WERI-Rb-1 (cell line): ENCODE data around the gene C5orf34.
"Not testable (repeated sequence)": the region's sequence is repeated elsewhere in the genome, so short reads cannot be mapped to it uniquely, and the experiment has no call there.

ENCODE experiments used
- DNase-seq: peaks from one replicate; pipeline ENCODE4 v3.0.0-alpha.2; 2020
- H3K27ac ChIP-seq: fragments of 250-450 bp; sonication (Bioruptor Pico); 2 replicates; pipeline ENCODE4 v1.5.1; 2020; ENCODE audit warnings: mild to moderate bottlenecking, moderate library complexity
- H3K27me3 ChIP-seq: fragments of 250-450 bp; sonication (Bioruptor Pico); 2 replicates; pipeline ENCODE4 v1.5.1; 2021; ENCODE audit warnings: mild to moderate bottlenecking, low read depth, moderate library complexity; ENCODE audit not compliant: insufficient read depth, severe bottlenecking
- H3K36me3 ChIP-seq: fragments of 250-450 bp; sonication (Bioruptor Pico); 2 replicates; pipeline ENCODE4 v1.5.1; 2020; ENCODE audit warnings: mild to moderate bottlenecking, moderate library complexity
- H3K4me3 ChIP-seq: 2 replicates; pipeline ENCODE4 v1.5.1; 2011; ENCODE audit warnings: low read depth, mild to moderate bottlenecking, control low read depth, low read length
- H3K9me3 ChIP-seq: fragments of 250-450 bp; sonication (Bioruptor Pico); 2 replicates; pipeline ENCODE4 v1.5.1; 2021; ENCODE audit warnings: mild to moderate bottlenecking, moderate library complexity; ENCODE audit not compliant: severe bottlenecking
- CTCF ChIP-seq: IDR thresholded peaks from 2 replicates; pipeline ENCODE4 v1.5.1; 2011; ENCODE audit warnings: low read depth, mild to moderate bottlenecking, control low read depth, inconsistent platforms, low read length

C5orf34 gene

GRCh38 chr5:43461066-43461465 lies 53.9 kb downstream of the C5orf34 start:
- no peaks in the 10 kb centered on the region for H3K36me3 ChIP-seq
- H3K9me3 ChIP-seq: peaks cover 10% of the 10 kb centered on the region

GRCh38 chr5:43456556-43456955 lies 58.4 kb downstream of the C5orf34 start:
- Histone ChIP-seq H3K27ac (no peak overlapping the region), H3K36me3 (no peaks in the 10 kb centered on the region), H3K9me3 (peaks cover 4% of the 10 kb centered on the region), H3K4me3 (no peak overlapping the region), H3K27me3 (no peaks in the 10 kb centered on the region)
- no peak for DNase-seq
- no peak for TF ChIP-seq CTCF

More at GRCh38 chr5:43461066-43461465, 53.9 kb downstream of the C5orf34 start:
- H3K27me3 ChIP-seq: no peaks in the 10 kb centered on the region
- H3K27ac ChIP-seq: no peak overlapping the region
- no peak for DNase-seq
- H3K4me3 ChIP-seq: no peak overlapping the region
- TF ChIP-seq CTCF: no peak

GRCh38 chr5:43441575-43441974 lies 73.4 kb downstream of the C5orf34 start:
- not testable (repeated sequence) for H3K27ac ChIP-seq, H3K9me3 ChIP-seq, DNase-seq, H3K4me3 ChIP-seq, H3K36me3 ChIP-seq, H3K27me3 ChIP-seq

GRCh38 chr5:43437062-43437660 lies 77.8 kb downstream of the C5orf34 start:
- no peak overlapping the region for H3K27ac ChIP-seq
- no peaks in the 10 kb centered on the region for H3K27me3 ChIP-seq
- no peak for DNase-seq
- H3K36me3 ChIP-seq: no peaks in the 10 kb centered on the region
- TF ChIP-seq CTCF: no peak
- H3K4me3 ChIP-seq: no peak overlapping the region
- peaks cover 4% of the 10 kb centered on the region for H3K9me3 ChIP-seq
